Endodermal cell (in vitro differentiated cells): ENCODE results near the gene IFT88. TPM values are rescaled to one million over a fixed set of nuclear protein-coding genes. Genes with fewer than 3 reads are reported as not detected.

Experiments
- DNase-seq: peaks from one replicate; pipeline ENCODE4 v3.0.0-alpha.2; 2017
- H3K27ac ChIP-seq: 2 replicates; pipeline ENCODE4 v1.5.1; 2013; ENCODE audit warnings: mild to moderate bottlenecking, low read depth, low read length, moderate library complexity
- H3K27me3 ChIP-seq: 2 replicates; pipeline ENCODE4 v1.6.1; 2013; ENCODE audit warnings: mild to moderate bottlenecking, low read length, moderate library complexity; ENCODE audit not compliant: insufficient read depth, control insufficient read depth, poor library complexity, severe bottlenecking
- H3K36me3 ChIP-seq: 2 replicates; pipeline ENCODE4 v1.7.0; 2013; ENCODE audit warnings: mild to moderate bottlenecking, low read length, moderate library complexity; ENCODE audit not compliant: control insufficient read depth, insufficient read depth
- H3K4me1 ChIP-seq: one replicate; pipeline ENCODE4 v1.7.0; 2013; ENCODE audit warnings: low read length; ENCODE audit not compliant: control insufficient read depth, insufficient read depth
- H3K4me3 ChIP-seq: 2 replicates; pipeline ENCODE4 v1.5.1; 2013; ENCODE audit warnings: mild to moderate bottlenecking, low read length, moderate library complexity
- H3K9ac ChIP-seq: 2 replicates; pipeline ENCODE4 v1.6.1; 2013; ENCODE audit warnings: mild to moderate bottlenecking, low read length, moderate library complexity; ENCODE audit not compliant: poor library complexity, severe bottlenecking; ENCODE audit errors: extremely low read depth
- H3K9me3 ChIP-seq: 2 replicates; pipeline ENCODE4 v1.6.1; 2013; ENCODE audit warnings: mild to moderate bottlenecking, low read length, moderate library complexity; ENCODE audit not compliant: control insufficient read depth
- H3K27ac Mint-ChIP-seq: 2 replicates; pipeline ENCODE4 v1.8.0; 2020; ENCODE audit warnings: mixed read lengths
- H3K27me3 Mint-ChIP-seq: 2 replicates; pipeline ENCODE4 v1.8.0; 2021; ENCODE audit warnings: mild to moderate bottlenecking, mixed read lengths; ENCODE audit not compliant: insufficient read depth
- H3K36me3 Mint-ChIP-seq: 2 replicates; pipeline ENCODE4 v1.8.0; 2020; ENCODE audit warnings: low read depth, mixed read lengths
- H3K4me1 Mint-ChIP-seq: 2 replicates; pipeline ENCODE4 v1.8.0; 2020; ENCODE audit warnings: mixed read lengths
- H3K4me3 Mint-ChIP-seq: 2 replicates; pipeline ENCODE4 v1.8.0; 2020; ENCODE audit warnings: mild to moderate bottlenecking, moderate library complexity, mixed read lengths
- H3K9me3 Mint-ChIP-seq: 2 replicates; pipeline ENCODE4 v1.8.0; 2020; ENCODE audit warnings: mild to moderate bottlenecking, mixed read lengths
- WGBS, 2 experiments: methylation state at CpG; one replicate each; pipeline versions ENCODE4 v1.1.5 to v1.1.7; 2013; ENCODE audit warnings: missing lambda C conversion rate in 2 of 2, mixed read lengths in 1 of 2; ENCODE audit not compliant: insufficient coverage in 1 of 2, insufficient read length in 1 of 2; 5-methylcytosine and 5-hydroxymethylcytosine counted together
- total RNA-seq, 2 donors: library from RNA; stranded (reverse); fragmentation: NEBNext Ultra II Directional in 1 of 2; extraction: Animal tissue kit (Norgen Biotek cat#: 25700) in 1 of 2; gene quantifications; 2 replicates in 1 of 2; 3 replicates in 1 of 2; pipeline ENCODE4 v1.2.1, GENCODE V29; 2021
- TF ChIP-seq, protein P1 (sequence below): fragments of 200-600 bp; sonication (generic); conservative IDR thresholded peaks from 2 replicates; pipeline ENCODE4 v1.5.0; 2021; ENCODE audit warnings: antibody characterized with exemption, mild to moderate bottlenecking

The IFT88 gene
- total RNA-seq, 2 donors from 2014 or later: 15.2 to 18.7 TPM

GRCh38 chr13:20709782-20710181, 142.8 kb downstream of the IFT88 start:
- no peaks in the 10 kb centered on the region for H3K9me3 Mint-ChIP-seq
- Histone ChIP-seq H3K9ac (no peak overlapping the region), H3K36me3 (no peaks in the 10 kb centered on the region), H3K27me3 (no peaks in the 10 kb centered on the region), H3K4me3 (no peak overlapping the region), H3K27ac (no peak overlapping the region), H3K9me3 (no peaks in the 10 kb centered on the region), H3K4me1 (no peaks in the 10 kb centered on the region)
- peaks cover 35% of the 10 kb centered on the region for H3K27me3 Mint-ChIP-seq
- TF ChIP-seq, protein P1, sequence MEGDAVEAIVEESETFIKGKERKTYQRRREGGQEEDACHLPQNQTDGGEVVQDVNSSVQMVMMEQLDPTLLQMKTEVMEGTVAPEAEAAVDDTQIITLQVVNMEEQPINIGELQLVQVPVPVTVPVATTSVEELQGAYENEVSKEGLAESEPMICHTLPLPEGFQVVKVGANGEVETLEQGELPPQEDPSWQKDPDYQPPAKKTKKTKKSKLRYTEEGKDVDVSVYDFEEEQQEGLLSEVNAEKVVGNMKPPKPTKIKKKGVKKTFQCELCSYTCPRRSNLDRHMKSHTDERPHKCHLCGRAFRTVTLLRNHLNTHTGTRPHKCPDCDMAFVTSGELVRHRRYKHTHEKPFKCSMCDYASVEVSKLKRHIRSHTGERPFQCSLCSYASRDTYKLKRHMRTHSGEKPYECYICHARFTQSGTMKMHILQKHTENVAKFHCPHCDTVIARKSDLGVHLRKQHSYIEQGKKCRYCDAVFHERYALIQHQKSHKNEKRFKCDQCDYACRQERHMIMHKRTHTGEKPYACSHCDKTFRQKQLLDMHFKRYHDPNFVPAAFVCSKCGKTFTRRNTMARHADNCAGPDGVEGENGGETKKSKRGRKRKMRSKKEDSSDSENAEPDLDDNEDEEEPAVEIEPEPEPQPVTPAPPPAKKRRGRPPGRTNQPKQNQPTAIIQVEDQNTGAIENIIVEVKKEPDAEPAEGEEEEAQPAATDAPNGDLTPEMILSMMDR: no peak
- DNase-seq: no peak
- no peaks in the 10 kb centered on the region for H3K36me3 Mint-ChIP-seq
- no peak overlapping the region for H3K27ac Mint-ChIP-seq
- H3K4me1 Mint-ChIP-seq: peaks cover 9% of the 10 kb centered on the region
- WGBS, 2 experiments: 88 to 92% methylated on average over 3 to 4 of the region's 4 CpGs
- H3K4me3 Mint-ChIP-seq: no peak overlapping the region

GRCh38 chr13:20711301-20712044, 144.5 kb downstream of the IFT88 start:
- TF ChIP-seq, protein P1: peak; percentile 44
- DNase-seq: peak; percentile 86
- Mint-ChIP-seq H3K27ac (no peak overlapping the region), H3K36me3 (no peaks in the 10 kb centered on the region), H3K9me3 (no peaks in the 10 kb centered on the region), H3K4me1 (peaks cover 9% of the 10 kb centered on the region), H3K4me3 (no peak overlapping the region), H3K27me3 (peaks cover 23% of the 10 kb centered on the region)
- 81 to 86% methylated on average over 11 to 13 of the region's 13 CpGs for WGBS, 2 experiments
- H3K9ac ChIP-seq: no peak overlapping the region
- no peak overlapping the region for H3K4me3 ChIP-seq
- H3K27me3 ChIP-seq: no peaks in the 10 kb centered on the region
- no peaks in the 10 kb centered on the region for H3K9me3 ChIP-seq
- no peaks in the 10 kb centered on the region for H3K36me3 ChIP-seq
- no peak overlapping the region for H3K27ac ChIP-seq
- peaks cover 2% of the 10 kb centered on the region for H3K4me1 ChIP-seq

- no peaks in the 10 kb centered on the region for H3K9me3 ChIP-seq
- H3K27ac Mint-ChIP-seq: no peak overlapping the region
- TF ChIP-seq, protein P1: no peak
- H3K9ac ChIP-seq: no peak overlapping the region
- WGBS, 2 experiments: 55 to 74% methylated on average over 8 to 11 of the region's 11 CpGs
- H3K4me1 ChIP-seq: peaks cover 10% of the 10 kb centered on the region
- peaks cover 9% of the 10 kb centered on the region for H3K4me1 Mint-ChIP-seq
- H3K27me3 Mint-ChIP-seq: peaks cover 17% of the 10 kb centered on the region
- H3K36me3 ChIP-seq: no peaks in the 10 kb centered on the region
- no peak overlapping the region for H3K4me3 ChIP-seq
- no peaks in the 10 kb centered on the region for H3K9me3 Mint-ChIP-seq
- H3K36me3 Mint-ChIP-seq: no peaks in the 10 kb centered on the region
- peak overlapping the region; percentile 33 for H3K4me3 Mint-ChIP-seq
- H3K27ac ChIP-seq: no peak overlapping the region
- no peak for DNase-seq
- no peaks in the 10 kb centered on the region for H3K27me3 ChIP-seq
Measured at GRCh38 chr13:20713014-20713376, 146.0 kb downstream of the IFT88 start.
